Hepatocyte (in vitro differentiated cells): ENCODE results near the gene ZNF341. TPM values are rescaled to one million over a fixed set of nuclear protein-coding genes. Genes with fewer than 3 reads are reported as not detected.

Experiments
- DNase-seq: peaks from one replicate; pipeline ENCODE4 v3.0.0-alpha.2; 2016; ENCODE audit warnings: low spot score
- H2AFZ ChIP-seq: fragments of 200-600 bp; sonication (generic); 2 replicates; pipeline ENCODE4 v1.6.0; 2016; ENCODE audit warnings: antibody characterized with exemption, mild to moderate bottlenecking
- H3K27ac ChIP-seq: fragments of 200-600 bp; sonication (generic); 2 replicates; pipeline ENCODE4 v1.5.1; 2016; ENCODE audit warnings: mild to moderate bottlenecking
- H3K27me3 ChIP-seq: fragments of 200-600 bp; sonication (generic); 2 replicates; pipeline ENCODE4 v1.6.1; 2016
- H3K36me3 ChIP-seq: fragments of 200-600 bp; sonication (generic); replicated peaks from 2 replicates; pipeline ENCODE4 v1.5.1; 2016; ENCODE audit warnings: low read depth; ENCODE audit not compliant: insufficient read depth
- H3K4me1 ChIP-seq: fragments of 200-600 bp; sonication (generic); 2 replicates; pipeline ENCODE4 v1.5.1; 2016; ENCODE audit warnings: mild to moderate bottlenecking, moderate library complexity; ENCODE audit not compliant: insufficient read depth
- H3K4me2 ChIP-seq: fragments of 200-600 bp; sonication (generic); 2 replicates; pipeline ENCODE4 v1.6.0; 2016
- H3K4me3 ChIP-seq: fragments of 200-600 bp; sonication (generic); 2 replicates; pipeline ENCODE4 v1.5.1; 2016; ENCODE audit warnings: mild to moderate bottlenecking
- H3K79me2 ChIP-seq: fragments of 200-600 bp; sonication (generic); 2 replicates; pipeline ENCODE4 v1.6.0; 2017; ENCODE audit warnings: mild to moderate bottlenecking
- H3K9me2 ChIP-seq: fragments of 200-600 bp; sonication (generic); replicated peaks from 2 replicates; pipeline ENCODE4 v1.6.0; 2017; ENCODE audit warnings: mild to moderate bottlenecking; ENCODE audit not compliant: insufficient read depth
- H3K9me3 ChIP-seq: fragments of 200-600 bp; sonication (generic); 2 replicates; pipeline ENCODE4 v1.5.1; 2016; ENCODE audit warnings: low read depth, mild to moderate bottlenecking
- H4K20me1 ChIP-seq: fragments of 200-600 bp; sonication (generic); 2 replicates; pipeline ENCODE4 v1.6.0; 2016; ENCODE audit warnings: mild to moderate bottlenecking; ENCODE audit not compliant: insufficient read depth, poor library complexity, severe bottlenecking
- EZH2 ChIP-seq: fragments of 200-600 bp; sonication (generic); IDR thresholded peaks from 2 replicates; pipeline ENCODE4 v1.6.1; 2016; ENCODE audit warnings: antibody characterized with exemption, mild to moderate bottlenecking, borderline replicate concordance
- EZH2phosphoT487 ChIP-seq: fragments of 200-600 bp; sonication (generic); IDR thresholded peaks from one replicate; pipeline ENCODE4 v1.6.1; 2018; ENCODE audit warnings: antibody characterized with exemption, mild to moderate bottlenecking, low read depth, moderate library complexity; ENCODE audit not compliant: unreplicated experiment, severe bottlenecking
- WGBS: methylation state at CpG from one replicate; pipeline ENCODE4 v1.1.6; 2016; ENCODE audit warnings: low lambda C conversion rate; ENCODE audit errors: missing lambda C conversion rate; 5-methylcytosine and 5-hydroxymethylcytosine counted together
- polyA plus RNA-seq: library from polyadenylated mRNA; unstranded; fragments of >200 nt; fragmentation: Nextera tagmentation; extraction: Ambion mirVana; gene quantifications from 2 replicates; pipeline ENCODE4 v1.2.1, GENCODE V29; 2016
- total RNA-seq: library from RNA; depleted of rRNA; stranded (reverse); fragments of >200 nt; gene quantifications from 2 replicates; pipeline ENCODE4 v1.2.3, GENCODE V29; 2014
- TF ChIP-seq, protein P1 (sequence below): fragments of 200-600 bp; sonication (generic); IDR thresholded peaks from 2 replicates; pipeline ENCODE4 v1.5.1; 2016; ENCODE audit warnings: antibody characterized with exemption, mild to moderate bottlenecking; ENCODE audit not compliant: poor library complexity

The ZNF341 gene
- total and polyA plus RNA-seq, 2 experiments from 2014 or later = 2.3 to 3.6 TPM

DNA sequence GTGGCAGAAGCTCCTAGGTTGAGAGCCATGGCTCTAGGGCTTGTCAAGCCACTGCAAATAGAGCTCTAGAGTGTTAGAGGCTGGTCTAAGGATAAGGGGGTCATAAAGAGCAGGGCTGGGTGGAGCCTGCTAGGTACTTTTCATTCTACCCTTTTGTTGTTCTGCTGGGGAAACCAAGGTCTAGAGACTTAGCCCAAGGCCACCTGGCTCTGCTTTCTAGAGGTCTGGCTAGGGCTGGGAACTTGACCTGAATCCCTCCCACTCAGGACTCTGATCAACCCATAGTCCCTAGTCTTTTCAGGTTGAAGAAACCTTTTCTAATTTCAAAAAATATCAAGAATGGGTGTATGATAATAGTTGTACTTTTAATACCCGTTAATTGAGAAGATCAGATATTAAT is 93.1 kb downstream of the ZNF341 start:
- Histone ChIP-seq H3K9me2 (no peaks in the 10 kb centered on the region), H3K4me2 (no peak overlapping the region), H3K36me3 (no peaks in the 10 kb centered on the region), H3K79me2 (peaks cover 95% of the 10 kb centered on the region), H4K20me1 (peaks cover 100% of the 10 kb centered on the region), H2AFZ (no peak overlapping the region), H3K4me3 (no peak overlapping the region), H3K27me3 (no peaks in the 10 kb centered on the region), H3K27ac (peak overlapping the region; percentile 84), H3K4me1 (peaks cover 58% of the 10 kb centered on the region), H3K9me3 (no peaks in the 10 kb centered on the region)
- 97% methylated on average over 1 of the region's 1 CpG for WGBS
- DNase-seq = no peak
- TF ChIP-seq EZH2phosphoT487 = no peak
- no peak for TF ChIP-seq EZH2
- TF ChIP-seq, protein P1, sequence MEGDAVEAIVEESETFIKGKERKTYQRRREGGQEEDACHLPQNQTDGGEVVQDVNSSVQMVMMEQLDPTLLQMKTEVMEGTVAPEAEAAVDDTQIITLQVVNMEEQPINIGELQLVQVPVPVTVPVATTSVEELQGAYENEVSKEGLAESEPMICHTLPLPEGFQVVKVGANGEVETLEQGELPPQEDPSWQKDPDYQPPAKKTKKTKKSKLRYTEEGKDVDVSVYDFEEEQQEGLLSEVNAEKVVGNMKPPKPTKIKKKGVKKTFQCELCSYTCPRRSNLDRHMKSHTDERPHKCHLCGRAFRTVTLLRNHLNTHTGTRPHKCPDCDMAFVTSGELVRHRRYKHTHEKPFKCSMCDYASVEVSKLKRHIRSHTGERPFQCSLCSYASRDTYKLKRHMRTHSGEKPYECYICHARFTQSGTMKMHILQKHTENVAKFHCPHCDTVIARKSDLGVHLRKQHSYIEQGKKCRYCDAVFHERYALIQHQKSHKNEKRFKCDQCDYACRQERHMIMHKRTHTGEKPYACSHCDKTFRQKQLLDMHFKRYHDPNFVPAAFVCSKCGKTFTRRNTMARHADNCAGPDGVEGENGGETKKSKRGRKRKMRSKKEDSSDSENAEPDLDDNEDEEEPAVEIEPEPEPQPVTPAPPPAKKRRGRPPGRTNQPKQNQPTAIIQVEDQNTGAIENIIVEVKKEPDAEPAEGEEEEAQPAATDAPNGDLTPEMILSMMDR = no peak

DNA sequence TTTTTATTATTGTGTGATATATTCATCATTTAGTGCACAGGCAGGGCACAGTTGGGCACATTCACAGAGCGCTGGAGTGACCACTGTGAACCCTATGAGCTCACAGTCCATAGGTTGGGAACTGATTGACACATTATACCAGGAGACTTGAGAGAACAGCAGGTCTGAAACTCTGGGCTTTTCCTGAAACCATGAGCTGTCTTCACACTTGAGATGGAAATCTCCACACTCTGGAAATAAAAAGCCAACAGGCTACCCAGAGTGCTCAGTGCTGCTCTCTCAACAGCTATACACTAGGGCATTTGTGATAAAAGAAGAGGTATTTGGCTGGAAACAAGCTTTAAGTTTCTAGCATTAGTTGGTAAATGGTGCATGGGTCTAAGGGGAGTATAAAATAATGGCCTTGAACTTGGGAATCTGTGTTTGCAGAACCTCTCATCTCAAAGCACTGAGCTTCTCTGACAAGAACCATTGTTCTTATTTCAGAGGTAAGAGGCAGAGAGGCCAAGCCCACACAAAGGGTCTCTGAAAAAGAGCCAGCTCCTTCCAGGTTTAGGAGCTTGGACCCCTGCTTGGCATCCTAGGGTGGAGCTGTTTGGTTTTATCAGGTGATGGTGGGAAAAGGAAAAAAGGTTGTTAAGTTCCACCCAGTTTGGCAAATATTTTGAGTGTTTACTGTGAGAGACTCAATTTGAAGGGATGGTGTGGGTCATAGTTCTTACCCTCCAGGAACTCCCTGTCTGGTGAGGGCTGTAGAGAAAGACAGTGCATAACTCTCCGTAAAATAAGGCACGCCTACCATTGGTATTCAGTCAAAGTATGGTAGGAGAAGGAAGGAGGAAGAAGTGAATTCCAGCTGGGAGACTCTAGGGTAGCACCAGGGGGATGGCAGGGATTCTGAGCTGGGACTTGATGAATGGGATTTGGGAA is 93.8 kb downstream of the ZNF341 start:
- Histone ChIP-seq H3K4me3 (no peak overlapping the region), H3K4me2 (peak overlapping the region; percentile 38), H3K4me1 (peaks cover 65% of the 10 kb centered on the region), H3K27ac (peak overlapping the region; percentile 84), H3K36me3 (no peaks in the 10 kb centered on the region), H3K9me2 (no peaks in the 10 kb centered on the region), H3K79me2 (peaks cover 95% of the 10 kb centered on the region), H4K20me1 (peaks cover 100% of the 10 kb centered on the region), H2AFZ (no peak overlapping the region), H3K9me3 (no peaks in the 10 kb centered on the region), H3K27me3 (no peaks in the 10 kb centered on the region)
- WGBS = 79% methylated on average over 3 of the region's 3 CpGs
- DNase-seq = peak; percentile 52
- TF ChIP-seq EZH2 = no peak

DNA sequence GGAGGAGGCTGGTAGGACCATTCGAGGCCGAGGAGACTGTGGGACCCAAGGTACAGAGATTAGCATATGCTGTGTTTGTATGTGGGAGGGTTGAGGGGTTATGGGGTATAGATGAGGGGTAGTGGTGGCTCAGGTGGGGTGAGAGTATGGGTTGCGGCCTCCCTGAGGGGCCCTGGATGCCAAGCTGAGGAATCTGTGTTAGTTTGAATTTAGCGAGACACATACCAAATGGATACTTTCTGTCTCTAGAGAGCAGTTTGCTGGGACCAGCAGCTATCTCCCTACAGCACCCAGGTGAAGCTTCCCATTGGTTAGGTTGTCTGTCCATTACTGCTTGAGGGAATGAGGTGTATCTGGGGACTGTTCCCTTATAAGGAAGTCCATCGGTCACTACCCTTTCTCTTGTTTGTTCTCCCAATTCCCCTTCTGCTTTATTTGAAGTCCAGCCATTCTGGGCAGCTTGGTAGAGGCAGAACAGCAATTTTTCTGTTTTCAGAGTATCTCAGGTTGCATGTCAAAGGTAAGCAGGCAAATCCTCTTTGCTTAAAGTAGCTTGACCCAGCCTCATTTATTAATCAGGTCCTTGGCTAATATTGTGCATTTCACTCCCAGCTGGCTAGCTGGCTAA is 94.6 kb downstream of the ZNF341 start:
- Histone ChIP-seq H3K4me1 (peaks cover 67% of the 10 kb centered on the region), H3K4me3 (no peak overlapping the region), H3K4me2 (peak overlapping the region; percentile 38), H3K79me2 (peaks cover 95% of the 10 kb centered on the region), H2AFZ (no peak overlapping the region), H3K36me3 (no peaks in the 10 kb centered on the region), H3K9me2 (no peaks in the 10 kb centered on the region), H4K20me1 (peaks cover 100% of the 10 kb centered on the region), H3K27me3 (no peaks in the 10 kb centered on the region), H3K27ac (peak overlapping the region; percentile 84), H3K9me3 (no peaks in the 10 kb centered on the region)
- DNase-seq = peak; percentile 61
- WGBS = 75% methylated on average over 5 of the region's 5 CpGs
- TF ChIP-seq EZH2 = no peak
- TF ChIP-seq, protein P1 = no peak

DNA sequence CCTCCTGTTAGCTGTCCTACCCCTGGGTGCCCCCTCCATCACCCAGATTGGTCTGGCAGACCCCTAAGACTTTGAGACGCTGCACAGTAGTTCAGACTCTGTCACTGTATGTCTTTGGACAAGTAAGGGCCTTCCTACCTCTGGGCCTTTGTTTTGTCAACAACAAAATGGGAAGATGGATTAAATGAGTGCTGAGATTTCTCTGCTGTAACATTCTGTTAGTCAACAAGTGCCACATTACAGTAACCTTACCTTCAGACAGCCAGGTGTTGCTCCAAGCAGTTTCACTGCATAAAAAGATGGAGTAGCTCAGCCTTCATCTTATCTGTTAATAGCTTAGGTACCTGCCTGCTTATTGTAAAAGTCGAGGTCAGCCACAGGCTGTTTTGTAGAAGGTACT is 95.3 kb downstream of the ZNF341 start:
- no peaks in the 10 kb centered on the region for H3K9me2 ChIP-seq
- DNase-seq = no peak
- peak overlapping the region; percentile 56 for H3K4me2 ChIP-seq
- peaks cover 100% of the 10 kb centered on the region for H4K20me1 ChIP-seq
- 63% methylated on average over 2 of the region's 2 CpGs for WGBS
- no peaks in the 10 kb centered on the region for H3K27me3 ChIP-seq
- H3K4me1 ChIP-seq = peaks cover 74% of the 10 kb centered on the region
- H3K36me3 ChIP-seq = no peaks in the 10 kb centered on the region
- H2AFZ ChIP-seq = no peak overlapping the region
- peaks cover 95% of the 10 kb centered on the region for H3K79me2 ChIP-seq
- no peak for TF ChIP-seq EZH2phosphoT487
- TF ChIP-seq, protein P1 = no peak
- TF ChIP-seq EZH2 = no peak
- H3K27ac ChIP-seq = peak overlapping the region; percentile 84
- no peaks in the 10 kb centered on the region for H3K9me3 ChIP-seq
- no peak overlapping the region for H3K4me3 ChIP-seq
